WTC11 (cell line): ENCODE measurements around the gene MID2. TPM values are rescaled to one million over a fixed set of nuclear protein-coding genes. Genes with fewer than 3 reads are reported as not detected.

ENCODE experiments used
- ATAC-seq: fragments of 200-7000 bp; cut with Tn5 transposase; 2 replicates; pipeline ENCODE4 v1.10.0; 2021; ENCODE audit warnings: mild to moderate bottlenecking, moderate library complexity
- CTCF ChIA-PET: fragments of 300-600 bp; sonication (Branson Sonifier 250); formaldehyde crosslinking; loops from one replicate; lab custom pipeline; 2021; ENCODE audit warnings: antibody characterized with exemption; lab: Charles Lee
- POLR2A ChIA-PET: fragments of 350-600 bp; sonication (Branson Sonifier 250); formaldehyde crosslinking; loops from one replicate; lab custom pipeline; 2021; ENCODE audit warnings: antibody characterized with exemption; lab: Charles Lee
- DNase-seq: peaks from one replicate; pipeline ENCODE4 v3.0.0; 2021; ENCODE audit warnings: low spot score
- H3K27ac Mint-ChIP-seq: 2 replicates; pipeline ENCODE4 v1.8.0; 2021; ENCODE audit warnings: mixed read lengths
- H3K27me3 Mint-ChIP-seq: 2 replicates; pipeline ENCODE4 v1.8.0; 2021; ENCODE audit warnings: low read depth, mild to moderate bottlenecking, moderate library complexity, mixed read lengths
- H3K36me3 Mint-ChIP-seq: 2 replicates; pipeline ENCODE4 v1.8.0; 2021; ENCODE audit warnings: mixed read lengths
- H3K4me1 Mint-ChIP-seq: 2 replicates; pipeline ENCODE4 v1.8.0; 2022; ENCODE audit warnings: mixed read lengths
- H3K4me3 Mint-ChIP-seq: 2 replicates; pipeline ENCODE4 v1.8.0; 2021; ENCODE audit warnings: mild to moderate bottlenecking, moderate library complexity, mixed read lengths
- H3K9me3 Mint-ChIP-seq: 2 replicates; pipeline ENCODE4 v1.8.0; 2021; ENCODE audit warnings: mixed read lengths
- ELF4 ChIP-seq: sonication (generic); formaldehyde crosslinking; IDR thresholded peaks from 2 replicates; pipeline ENCODE4 v1.8.1; 2022; ENCODE audit warnings: low read depth, mild to moderate bottlenecking, moderate library complexity, missing genetic modification reagents
- HMGXB4 ChIP-seq: sonication (generic); formaldehyde crosslinking; IDR thresholded peaks from 2 replicates; pipeline ENCODE4 v1.8.1; 2023; ENCODE audit warnings: mild to moderate bottlenecking, moderate library complexity, missing genetic modification reagents
- MXD4 ChIP-seq: fragments of 250-450 bp; sonication (Bioruptor Pico); IDR thresholded peaks from 2 replicates; pipeline ENCODE4 v1.8.0; 2021; ENCODE audit warnings: mild to moderate bottlenecking, moderate library complexity, borderline replicate concordance
- MYBL2 ChIP-seq: sonication (generic); formaldehyde crosslinking; IDR thresholded peaks from 2 replicates; pipeline ENCODE4 v1.8.1; 2023; ENCODE audit warnings: mild to moderate bottlenecking, moderate library complexity, missing genetic modification reagents
- NFYB ChIP-seq: sonication (generic); formaldehyde crosslinking; conservative IDR thresholded peaks from 2 replicates; pipeline ENCODE4 v1.8.0; 2022; ENCODE audit warnings: low read depth, missing genetic modification reagents
- NR3C1 ChIP-seq: sonication (generic); formaldehyde crosslinking; conservative IDR thresholded peaks from 2 replicates; pipeline ENCODE4 v1.8.1; 2023; ENCODE audit warnings: low read depth, mild to moderate bottlenecking, missing genetic modification reagents
- PREB ChIP-seq: sonication (generic); formaldehyde crosslinking; IDR thresholded peaks from 2 replicates; pipeline ENCODE4 v1.8.1; 2022; ENCODE audit warnings: mild to moderate bottlenecking, missing genetic modification reagents, moderate library complexity, borderline replicate concordance
- PRRX2 ChIP-seq: fragments of 250-450 bp; sonication (Bioruptor Pico); IDR thresholded peaks from 2 replicates; pipeline ENCODE4 v1.8.0; 2021; ENCODE audit warnings: mild to moderate bottlenecking
- RELA ChIP-seq: sonication (generic); formaldehyde crosslinking; IDR thresholded peaks from 2 replicates; pipeline ENCODE4 v1.8.1; 2022; ENCODE audit warnings: missing genetic modification reagents, mild to moderate bottlenecking, borderline replicate concordance
- RORB ChIP-seq: fragments of 250-450 bp; sonication (Bioruptor Pico); IDR thresholded peaks from 2 replicates; pipeline ENCODE4 v1.9.0; 2021; ENCODE audit warnings: mild to moderate bottlenecking
- SP1 ChIP-seq: sonication (generic); formaldehyde crosslinking; conservative IDR thresholded peaks from 2 replicates; pipeline ENCODE4 v1.8.1; 2022; ENCODE audit warnings: missing genetic modification reagents
- ZNF423 ChIP-seq: fragments of 250-450 bp; sonication (Bioruptor Pico); IDR thresholded peaks from 2 replicates; pipeline ENCODE4 v2.1.2; 2022; ENCODE audit warnings: mild to moderate bottlenecking, moderate library complexity
- total RNA-seq: library from RNA; stranded (reverse); gene quantifications from 3 replicates; pipeline ENCODE4 v1.2.3, GENCODE V29; 2021
- TF ChIP-seq, protein P1 (sequence below): fragments of 250-450 bp; sonication (Bioruptor Pico); conservative IDR thresholded peaks from 2 replicates; pipeline ENCODE4 v1.9.0; 2021; ENCODE audit warnings: mild to moderate bottlenecking
- TF ChIP-seq, protein P2 (sequence below): fragments of 250-450 bp; sonication (Bioruptor Pico); IDR thresholded peaks from 2 replicates; pipeline ENCODE4 v1.9.0; 2021; ENCODE audit warnings: mild to moderate bottlenecking, borderline replicate concordance
- TF ChIP-seq, protein P3 (sequence below): fragments of 250-450 bp; sonication (Bioruptor Pico); IDR thresholded peaks from 2 replicates; pipeline ENCODE4 v1.9.0; 2021; ENCODE audit warnings: moderate library complexity, mild to moderate bottlenecking, inconsistent platforms, borderline replicate concordance
- TF ChIP-seq, protein P4 (sequence below): fragments of 200-600 bp; IDR thresholded peaks from 2 replicates; pipeline ENCODE4 v1.8.0; 2022; ENCODE audit warnings: antibody characterized with exemption
- TF ChIP-seq, protein P5 (sequence below): sonication (generic); formaldehyde crosslinking; IDR thresholded peaks from 2 replicates; pipeline ENCODE4 v1.8.1; 2022; ENCODE audit warnings: low read depth, mild to moderate bottlenecking, moderate library complexity, missing genetic modification reagents, borderline replicate concordance

MID2 gene
- total RNA-seq, 1 experiment from 2014 or later: 6.4 TPM

GRCh38 chrX:107934262-107934661 lies 108.6 kb downstream of the MID2 start (continued):
- TF ChIP-seq, protein P1, sequence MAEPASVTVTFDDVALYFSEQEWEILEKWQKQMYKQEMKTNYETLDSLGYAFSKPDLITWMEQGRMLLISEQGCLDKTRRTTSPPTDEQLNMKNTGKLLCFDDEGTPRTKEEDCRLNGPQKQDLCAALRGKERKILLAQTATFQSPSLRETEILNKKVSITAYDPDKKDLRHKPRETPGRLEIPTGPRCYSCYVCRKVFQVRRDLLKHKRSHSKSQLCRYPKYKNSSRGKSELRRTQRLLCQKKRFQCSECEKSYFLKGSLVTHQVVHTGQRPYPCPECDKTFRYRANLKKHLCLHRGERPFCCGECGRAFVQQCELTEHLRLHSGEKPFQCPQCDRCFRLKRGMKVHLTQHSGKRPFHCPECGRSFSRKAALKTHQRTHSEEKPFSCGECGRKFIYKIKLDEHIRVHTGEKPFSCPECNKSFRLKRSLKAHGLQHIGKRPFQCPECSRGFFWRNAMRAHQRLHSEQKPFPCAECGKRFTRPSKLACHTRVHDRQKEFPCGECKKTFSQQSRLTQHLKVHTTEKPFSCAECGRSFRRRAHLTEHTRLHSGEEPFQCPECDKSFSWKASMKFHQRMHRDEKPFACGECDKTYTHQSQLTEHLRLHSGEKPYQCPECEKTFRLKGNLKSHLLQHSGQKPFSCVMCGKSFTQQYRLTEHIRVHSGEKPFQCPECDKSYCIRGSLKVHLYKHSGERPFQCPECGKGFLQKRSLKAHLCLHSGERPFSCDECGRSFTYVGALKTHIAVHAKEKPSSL (CRISPR knock-in tag): no peak
- no peak for TF ChIP-seq NR3C1 (CRISPR knock-in tag)
- TF ChIP-seq, protein P2, sequence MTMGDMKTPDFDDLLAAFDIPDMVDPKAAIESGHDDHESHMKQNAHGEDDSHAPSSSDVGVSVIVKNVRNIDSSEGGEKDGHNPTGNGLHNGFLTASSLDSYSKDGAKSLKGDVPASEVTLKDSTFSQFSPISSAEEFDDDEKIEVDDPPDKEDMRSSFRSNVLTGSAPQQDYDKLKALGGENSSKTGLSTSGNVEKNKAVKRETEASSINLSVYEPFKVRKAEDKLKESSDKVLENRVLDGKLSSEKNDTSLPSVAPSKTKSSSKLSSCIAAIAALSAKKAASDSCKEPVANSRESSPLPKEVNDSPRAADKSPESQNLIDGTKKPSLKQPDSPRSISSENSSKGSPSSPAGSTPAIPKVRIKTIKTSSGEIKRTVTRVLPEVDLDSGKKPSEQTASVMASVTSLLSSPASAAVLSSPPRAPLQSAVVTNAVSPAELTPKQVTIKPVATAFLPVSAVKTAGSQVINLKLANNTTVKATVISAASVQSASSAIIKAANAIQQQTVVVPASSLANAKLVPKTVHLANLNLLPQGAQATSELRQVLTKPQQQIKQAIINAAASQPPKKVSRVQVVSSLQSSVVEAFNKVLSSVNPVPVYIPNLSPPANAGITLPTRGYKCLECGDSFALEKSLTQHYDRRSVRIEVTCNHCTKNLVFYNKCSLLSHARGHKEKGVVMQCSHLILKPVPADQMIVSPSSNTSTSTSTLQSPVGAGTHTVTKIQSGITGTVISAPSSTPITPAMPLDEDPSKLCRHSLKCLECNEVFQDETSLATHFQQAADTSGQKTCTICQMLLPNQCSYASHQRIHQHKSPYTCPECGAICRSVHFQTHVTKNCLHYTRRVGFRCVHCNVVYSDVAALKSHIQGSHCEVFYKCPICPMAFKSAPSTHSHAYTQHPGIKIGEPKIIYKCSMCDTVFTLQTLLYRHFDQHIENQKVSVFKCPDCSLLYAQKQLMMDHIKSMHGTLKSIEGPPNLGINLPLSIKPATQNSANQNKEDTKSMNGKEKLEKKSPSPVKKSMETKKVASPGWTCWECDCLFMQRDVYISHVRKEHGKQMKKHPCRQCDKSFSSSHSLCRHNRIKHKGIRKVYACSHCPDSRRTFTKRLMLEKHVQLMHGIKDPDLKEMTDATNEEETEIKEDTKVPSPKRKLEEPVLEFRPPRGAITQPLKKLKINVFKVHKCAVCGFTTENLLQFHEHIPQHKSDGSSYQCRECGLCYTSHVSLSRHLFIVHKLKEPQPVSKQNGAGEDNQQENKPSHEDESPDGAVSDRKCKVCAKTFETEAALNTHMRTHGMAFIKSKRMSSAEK: no peak
- no peak for TF ChIP-seq ELF4 (CRISPR knock-in tag)
- TF ChIP-seq PREB: no peak
- no peak for TF ChIP-seq HMGXB4
- TF ChIP-seq, protein P3, sequence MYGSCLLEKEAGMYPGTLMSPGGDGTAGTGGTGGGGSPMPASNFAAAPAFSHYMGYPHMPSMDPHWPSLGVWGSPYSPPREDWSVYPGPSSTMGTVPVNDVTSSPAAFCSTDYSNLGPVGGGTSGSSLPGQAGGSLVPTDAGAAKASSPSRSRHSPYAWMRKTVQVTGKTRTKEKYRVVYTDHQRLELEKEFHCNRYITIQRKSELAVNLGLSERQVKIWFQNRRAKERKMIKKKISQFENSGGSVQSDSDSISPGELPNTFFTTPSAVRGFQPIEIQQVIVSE (CRISPR knock-in tag): no peak
- TF ChIP-seq, protein P4, sequence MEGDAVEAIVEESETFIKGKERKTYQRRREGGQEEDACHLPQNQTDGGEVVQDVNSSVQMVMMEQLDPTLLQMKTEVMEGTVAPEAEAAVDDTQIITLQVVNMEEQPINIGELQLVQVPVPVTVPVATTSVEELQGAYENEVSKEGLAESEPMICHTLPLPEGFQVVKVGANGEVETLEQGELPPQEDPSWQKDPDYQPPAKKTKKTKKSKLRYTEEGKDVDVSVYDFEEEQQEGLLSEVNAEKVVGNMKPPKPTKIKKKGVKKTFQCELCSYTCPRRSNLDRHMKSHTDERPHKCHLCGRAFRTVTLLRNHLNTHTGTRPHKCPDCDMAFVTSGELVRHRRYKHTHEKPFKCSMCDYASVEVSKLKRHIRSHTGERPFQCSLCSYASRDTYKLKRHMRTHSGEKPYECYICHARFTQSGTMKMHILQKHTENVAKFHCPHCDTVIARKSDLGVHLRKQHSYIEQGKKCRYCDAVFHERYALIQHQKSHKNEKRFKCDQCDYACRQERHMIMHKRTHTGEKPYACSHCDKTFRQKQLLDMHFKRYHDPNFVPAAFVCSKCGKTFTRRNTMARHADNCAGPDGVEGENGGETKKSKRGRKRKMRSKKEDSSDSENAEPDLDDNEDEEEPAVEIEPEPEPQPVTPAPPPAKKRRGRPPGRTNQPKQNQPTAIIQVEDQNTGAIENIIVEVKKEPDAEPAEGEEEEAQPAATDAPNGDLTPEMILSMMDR: no peak
- TF ChIP-seq ZNF423 (CRISPR knock-in tag): no peak
- no peak for TF ChIP-seq RORB (CRISPR knock-in tag)

GRCh38 chrX:107935200-107935599 lies 109.5 kb downstream of the MID2 start:
- H3K9me3 Mint-ChIP-seq: no peaks in the 10 kb centered on the region
- peaks cover 14% of the 10 kb centered on the region for H3K36me3 Mint-ChIP-seq
- ChIA-PET POLR2A (no interaction called here), CTCF (interaction anchor here (0.5 to 0.9 kb wide), 2 partner anchors 20 to 160 kb away, joined by 3 read pairs; no protein-coding TSS in a partner anchor)
- no peak overlapping the region for H3K27ac Mint-ChIP-seq
- peaks cover 20% of the 10 kb centered on the region; the same call in 1 of the 2 replicates for H3K4me1 Mint-ChIP-seq
- no peaks in the 10 kb centered on the region; the same call in 1 of the 2 replicates for H3K27me3 Mint-ChIP-seq
- peak; percentile 32 for ATAC-seq
- peak overlapping the region; percentile 83 for H3K4me3 Mint-ChIP-seq
- DNase-seq: no peak
- TF ChIP-seq MYBL2 (CRISPR knock-in tag) (no peak), SP1 (CRISPR knock-in tag) (no peak), ELF4 (CRISPR knock-in tag) (no peak), RELA (CRISPR knock-in tag) (no peak), PRRX2 (no peak), NFYB (CRISPR knock-in tag) (no peak), MXD4 (CRISPR knock-in tag) (no peak)
- TF ChIP-seq, protein P2: no peak
- TF ChIP-seq, protein P5, sequence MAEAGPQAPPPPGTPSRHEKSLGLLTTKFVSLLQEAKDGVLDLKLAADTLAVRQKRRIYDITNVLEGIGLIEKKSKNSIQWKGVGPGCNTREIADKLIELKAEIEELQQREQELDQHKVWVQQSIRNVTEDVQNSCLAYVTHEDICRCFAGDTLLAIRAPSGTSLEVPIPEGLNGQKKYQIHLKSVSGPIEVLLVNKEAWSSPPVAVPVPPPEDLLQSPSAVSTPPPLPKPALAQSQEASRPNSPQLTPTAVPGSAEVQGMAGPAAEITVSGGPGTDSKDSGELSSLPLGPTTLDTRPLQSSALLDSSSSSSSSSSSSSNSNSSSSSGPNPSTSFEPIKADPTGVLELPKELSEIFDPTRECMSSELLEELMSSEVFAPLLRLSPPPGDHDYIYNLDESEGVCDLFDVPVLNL: no peak
